ENCODE results near the gene DTD2.

The DTD2 gene

GRCh38 chr14:31456841-31457664, at the start of gene DTD2:
TSS of gene DTD2 (minus strand) at chr14:31457506. CDS start at chr14:31457393, 113 bp downstream.
- H3K27ac ChIP-seq, result peak within 1 kb of the TSS; percentile 90
- TF ChIP-seq, protein P1, sequence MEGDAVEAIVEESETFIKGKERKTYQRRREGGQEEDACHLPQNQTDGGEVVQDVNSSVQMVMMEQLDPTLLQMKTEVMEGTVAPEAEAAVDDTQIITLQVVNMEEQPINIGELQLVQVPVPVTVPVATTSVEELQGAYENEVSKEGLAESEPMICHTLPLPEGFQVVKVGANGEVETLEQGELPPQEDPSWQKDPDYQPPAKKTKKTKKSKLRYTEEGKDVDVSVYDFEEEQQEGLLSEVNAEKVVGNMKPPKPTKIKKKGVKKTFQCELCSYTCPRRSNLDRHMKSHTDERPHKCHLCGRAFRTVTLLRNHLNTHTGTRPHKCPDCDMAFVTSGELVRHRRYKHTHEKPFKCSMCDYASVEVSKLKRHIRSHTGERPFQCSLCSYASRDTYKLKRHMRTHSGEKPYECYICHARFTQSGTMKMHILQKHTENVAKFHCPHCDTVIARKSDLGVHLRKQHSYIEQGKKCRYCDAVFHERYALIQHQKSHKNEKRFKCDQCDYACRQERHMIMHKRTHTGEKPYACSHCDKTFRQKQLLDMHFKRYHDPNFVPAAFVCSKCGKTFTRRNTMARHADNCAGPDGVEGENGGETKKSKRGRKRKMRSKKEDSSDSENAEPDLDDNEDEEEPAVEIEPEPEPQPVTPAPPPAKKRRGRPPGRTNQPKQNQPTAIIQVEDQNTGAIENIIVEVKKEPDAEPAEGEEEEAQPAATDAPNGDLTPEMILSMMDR (conservative IDR thresholded peaks at IDR 0.05), result peak; percentile 18

- H3K27ac ChIP-seq, result no peak overlapping the region
- TF ChIP-seq, protein P1 (conservative IDR thresholded peaks at IDR 0.05), result no peak
Measured at GRCh38 chr14:31505411-31505810, 48.1 kb upstream of the DTD2 start.

GRCh38 chr14:31501870-31502269, 44.6 kb upstream of the DTD2 start:
- TF ChIP-seq, protein P1 (conservative IDR thresholded peaks at IDR 0.05), result no peak
- H3K27ac ChIP-seq, result no peak overlapping the region

DNA sequence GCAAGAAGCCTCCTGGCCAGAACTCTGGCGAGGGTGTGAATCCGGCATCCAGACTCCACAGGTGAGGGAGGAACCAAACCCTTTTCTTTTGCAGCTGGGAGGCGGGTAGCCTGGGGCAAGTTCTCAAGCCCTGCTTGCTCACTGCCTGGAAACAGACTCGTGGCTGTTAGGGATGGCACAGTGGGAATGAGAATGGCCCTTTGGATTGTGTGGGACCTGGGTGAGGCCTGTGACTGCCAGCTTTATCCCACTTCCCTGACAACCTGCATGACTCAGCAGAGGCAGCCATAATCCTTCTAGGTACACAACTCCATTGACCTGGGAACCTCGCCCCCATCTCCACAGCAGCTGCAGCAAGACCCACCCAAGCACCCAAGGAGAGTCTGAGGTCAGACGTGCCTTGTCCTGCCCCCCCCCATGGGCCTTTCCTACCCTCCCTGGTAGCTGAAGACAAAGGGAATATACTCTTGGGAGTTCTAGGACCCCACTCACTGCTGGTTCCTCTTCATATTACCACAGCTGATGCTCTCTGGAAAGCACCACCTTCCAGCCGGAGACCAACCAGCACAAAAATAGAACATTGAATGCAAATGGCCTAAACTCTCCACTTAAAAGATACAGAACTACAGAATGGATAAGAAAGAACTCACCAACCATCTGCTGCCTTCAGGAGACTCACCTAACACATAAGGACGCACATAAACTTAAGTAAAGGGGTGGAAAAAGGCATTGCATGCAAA, 35.6 kb upstream of the DTD2 start:
- no peak overlapping the region for H3K27ac ChIP-seq
- TF ChIP-seq, protein P1 (conservative IDR thresholded peaks at IDR 0.05), result no peak

DNA sequence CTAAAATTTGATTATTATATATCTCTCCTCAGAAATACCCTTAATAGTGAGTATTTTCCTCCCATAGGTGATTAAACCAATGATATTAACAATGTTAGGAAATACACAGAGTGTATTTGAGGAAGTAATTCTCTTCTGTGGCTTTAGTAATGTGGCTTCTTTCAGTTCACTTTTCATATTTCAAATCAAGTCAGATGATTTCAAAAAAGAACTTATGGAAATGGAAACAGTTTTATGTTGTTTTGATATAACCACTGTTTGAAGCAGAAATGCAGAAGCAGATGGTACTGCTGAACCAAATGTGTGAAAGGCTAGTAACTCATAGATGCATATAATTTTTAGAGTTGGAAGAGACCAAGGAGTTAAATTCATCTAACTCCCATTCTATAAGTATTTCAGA, 32.4 kb upstream of the DTD2 start:
- TF ChIP-seq, protein P1 (conservative IDR thresholded peaks at IDR 0.05), result no peak

GRCh38 chr14:31487886-31488285, 30.6 kb upstream of the DTD2 start, which contains the start of gene GPR33:
TSS of gene GPR33 (minus strand) at chr14:31488039. CDS start at chr14:31483965, 4,074 bp downstream.
- TF ChIP-seq, protein P1 (conservative IDR thresholded peaks at IDR 0.05), result no peak
- H3K27ac ChIP-seq, result no peak within 1 kb of the TSS

More for the DNA sequence above, 32.4 kb upstream of the DTD2 start:
- H3K27ac ChIP-seq, result no peak overlapping the region

- TF ChIP-seq, protein P1 (conservative IDR thresholded peaks at IDR 0.05), result no peak
- H3K27ac ChIP-seq, result no peak overlapping the region
Measured at GRCh38 chr14:31486764-31487163, 29.5 kb upstream of the DTD2 start.

All from VCaP (cell line).